SU-DHL-6 (cell line): ENCODE results near the gene PGC.

Source experiments
- CTCF ChIP-seq: fragments of 200-600 bp; sonication (generic); IDR thresholded peaks from one replicate; pipeline ENCODE4 v1.5.1; 2017; ENCODE audit warnings: antibody characterized with exemption, mild to moderate bottlenecking, low read length, moderate library complexity; ENCODE audit not compliant: insufficient read depth, poor library complexity, severe bottlenecking
- EZH2phosphoT487 ChIP-seq: fragments of 200-600 bp; sonication (generic), shearing (Covaris generic); conservative IDR thresholded peaks from 2 replicates; pipeline ENCODE4 v1.6.1; 2018; ENCODE audit warnings: mild to moderate bottlenecking, antibody characterized with exemption, low read length, moderate library complexity, mixed read lengths

DNA sequence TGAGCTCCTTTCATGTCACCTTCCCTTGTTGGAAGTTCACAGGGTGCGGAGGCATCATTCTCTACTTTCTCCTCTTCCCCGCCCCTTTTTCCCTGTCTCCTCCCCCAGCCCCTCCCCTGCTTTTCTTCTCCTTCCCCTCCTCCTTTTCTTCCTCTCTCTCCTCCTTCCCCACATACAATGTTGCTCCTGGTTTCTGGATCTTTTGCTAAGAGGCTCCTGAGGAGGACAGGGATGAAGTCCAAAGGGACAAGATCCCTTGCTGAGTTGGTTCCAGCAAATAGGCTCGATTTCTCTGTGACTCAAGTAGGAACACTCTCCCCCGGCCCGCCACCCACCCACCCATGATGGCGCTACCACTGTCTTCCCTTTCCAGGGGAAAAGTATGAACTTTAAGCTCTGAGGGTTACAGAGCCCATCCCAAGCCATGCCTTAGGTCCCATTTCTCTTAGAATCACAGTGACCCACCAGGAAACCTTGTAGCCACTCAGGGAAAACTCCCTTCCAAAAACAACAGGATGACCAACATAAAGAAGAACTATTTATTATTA, 10.9 kb downstream of the PGC start:
- no peak for TF ChIP-seq CTCF
- TF ChIP-seq EZH2phosphoT487, result no peak
